Superior temporal gyrus (tissue), 1 donor: ENCODE results near the gene ITPK1.
"Not testable (repeated sequence)": the region's sequence is repeated elsewhere in the genome, so short reads cannot be mapped to it uniquely, and the experiment has no call there.

Experiments used
- DNase-seq: peaks from one replicate; pipeline ENCODE4 v3.0.0-alpha.2; 2016; ENCODE audit errors: extremely low spot score

Gene ITPK1

GRCh38 chr14:93115821-93116675, at the start of gene ITPK1:
TSS of gene ITPK1 (minus strand) at chr14:93115925. CDS start at chr14:93115163, 762 bp downstream.
- DNase-seq = peak; percentile 57

GRCh38 chr14:93163564-93163963, 47.8 kb upstream of the ITPK1 start:
- DNase-seq = no peak

GRCh38 chr14:93161411-93161940, 45.8 kb upstream of the ITPK1 start:
- no peak for DNase-seq

- no peak for DNase-seq
Measured at GRCh38 chr14:93160353-93160801, 44.7 kb upstream of the ITPK1 start.

- DNase-seq = not testable (repeated sequence)
Measured at GRCh38 chr14:93159625-93160352, 44.1 kb upstream of the ITPK1 start.

- not testable (repeated sequence) for DNase-seq
Measured at GRCh38 chr14:93158349-93158748, 42.6 kb upstream of the ITPK1 start.

- DNase-seq = no peak
Measured at GRCh38 chr14:93156693-93157369, 41.1 kb upstream of the ITPK1 start.

GRCh38 chr14:93155667-93156066, 39.9 kb upstream of the ITPK1 start:
- no peak for DNase-seq

- DNase-seq = no peak
Measured at GRCh38 chr14:93153121-93153520, 37.4 kb upstream of the ITPK1 start.

- no peak for DNase-seq
Measured at GRCh38 chr14:93150227-93151208, 34.8 kb upstream of the ITPK1 start.

- no peak for DNase-seq
Measured at GRCh38 chr14:93148979-93149378, 33.3 kb upstream of the ITPK1 start.

- no peak for DNase-seq
Measured at GRCh38 chr14:93146119-93146518, 30.4 kb upstream of the ITPK1 start.

GRCh38 chr14:93142854-93143652, 27.3 kb upstream of the ITPK1 start:
- DNase-seq = no peak

- DNase-seq = no peak
Measured at GRCh38 chr14:93137864-93138263, 22.1 kb upstream of the ITPK1 start.

- not testable (repeated sequence) for DNase-seq
Measured at GRCh38 chr14:93136508-93136907, 20.8 kb upstream of the ITPK1 start.

- DNase-seq = no peak
Measured at GRCh38 chr14:93136009-93136408, 20.3 kb upstream of the ITPK1 start.

GRCh38 chr14:93135399-93135798, 19.7 kb upstream of the ITPK1 start:
- no peak for DNase-seq

- no peak for DNase-seq
Measured at GRCh38 chr14:93133464-93133863, 17.7 kb upstream of the ITPK1 start.

GRCh38 chr14:93132472-93133065, 16.8 kb upstream of the ITPK1 start:
- DNase-seq = peak; percentile 71
